SK-N-SH (cell line): ENCODE measurements around the gene MACROD1.

Source experiments
- ELF1 ChIP-seq: IDR thresholded peaks from 2 replicates; pipeline ENCODE4 v1.4.0; 2012
- EP300 ChIP-seq, 2 experiments: IDR thresholded peaks; 2 replicates each; pipeline versions ENCODE4 v1.4.0 to v1.6.1; 2012; ENCODE audit warnings: borderline replicate concordance in 1 of 2, low read depth in 1 of 2, low read length in 1 of 2
- TF ChIP-seq, protein P1 (sequence below): fragments of 200-600 bp; sonication (generic); IDR thresholded peaks from 2 replicates; pipeline ENCODE4 v1.6.1; 2017; ENCODE audit warnings: antibody characterized with exemption, mild to moderate bottlenecking, moderate library complexity

DNA sequence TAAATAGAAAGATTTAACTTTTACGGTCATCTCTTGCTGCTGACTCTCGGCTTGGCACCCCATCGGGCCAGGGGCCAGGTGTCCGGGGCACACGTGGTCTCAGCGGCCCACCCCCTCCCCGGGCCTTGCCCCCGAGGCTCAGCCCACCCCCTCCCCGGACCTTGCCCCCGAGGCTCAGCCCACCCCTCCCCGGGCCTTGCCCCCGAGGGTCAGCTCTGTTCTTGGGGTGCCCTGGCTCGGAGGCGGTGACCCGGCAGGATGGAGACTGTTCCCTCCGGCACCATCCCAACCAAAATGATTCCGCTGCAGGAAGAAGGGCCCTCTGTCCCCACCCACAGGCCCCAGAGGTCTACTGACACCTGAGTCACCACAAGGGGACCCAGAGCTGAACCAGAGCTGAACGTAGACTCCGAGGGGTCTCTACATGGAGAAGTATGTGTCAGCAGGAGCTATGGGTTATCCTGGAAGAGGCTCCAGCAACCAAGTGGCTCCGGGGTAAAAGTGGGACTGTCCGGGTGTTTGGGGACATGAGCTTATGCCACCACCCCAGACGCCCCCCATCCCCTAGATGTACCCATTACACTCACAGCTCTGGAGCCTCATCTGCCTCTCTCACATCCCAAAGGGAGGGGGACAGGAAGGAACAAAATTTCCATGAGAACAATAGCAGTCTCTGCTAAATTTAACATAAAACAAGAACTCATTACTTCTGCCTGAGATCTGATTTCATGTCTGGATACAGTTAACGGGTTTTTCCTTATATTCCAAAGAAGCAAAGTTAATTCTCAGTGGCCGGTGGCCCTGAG lies 38.4 kb downstream of the MACROD1 start:
- TF ChIP-seq, protein P1, sequence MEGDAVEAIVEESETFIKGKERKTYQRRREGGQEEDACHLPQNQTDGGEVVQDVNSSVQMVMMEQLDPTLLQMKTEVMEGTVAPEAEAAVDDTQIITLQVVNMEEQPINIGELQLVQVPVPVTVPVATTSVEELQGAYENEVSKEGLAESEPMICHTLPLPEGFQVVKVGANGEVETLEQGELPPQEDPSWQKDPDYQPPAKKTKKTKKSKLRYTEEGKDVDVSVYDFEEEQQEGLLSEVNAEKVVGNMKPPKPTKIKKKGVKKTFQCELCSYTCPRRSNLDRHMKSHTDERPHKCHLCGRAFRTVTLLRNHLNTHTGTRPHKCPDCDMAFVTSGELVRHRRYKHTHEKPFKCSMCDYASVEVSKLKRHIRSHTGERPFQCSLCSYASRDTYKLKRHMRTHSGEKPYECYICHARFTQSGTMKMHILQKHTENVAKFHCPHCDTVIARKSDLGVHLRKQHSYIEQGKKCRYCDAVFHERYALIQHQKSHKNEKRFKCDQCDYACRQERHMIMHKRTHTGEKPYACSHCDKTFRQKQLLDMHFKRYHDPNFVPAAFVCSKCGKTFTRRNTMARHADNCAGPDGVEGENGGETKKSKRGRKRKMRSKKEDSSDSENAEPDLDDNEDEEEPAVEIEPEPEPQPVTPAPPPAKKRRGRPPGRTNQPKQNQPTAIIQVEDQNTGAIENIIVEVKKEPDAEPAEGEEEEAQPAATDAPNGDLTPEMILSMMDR = no peak
- no peak for TF ChIP-seq ELF1
- TF ChIP-seq EP300 (IDR thresholded peaks at IDR 0.05; ENCODE audit: borderline replicate concordance in 1 of 2, low read depth in 1 of 2, low read length in 1 of 2) = no peak
